HG03460 (cell line): ENCODE data around the gene NRXN3.

ENCODE experiments used
- ATAC-seq: cut with Tn5 transposase; IDR thresholded peaks from one replicate; pipeline ENCODE4 v1.9.1; 2021; ENCODE audit not compliant: unreplicated experiment

The NRXN3 gene

GRCh38 chr14:79044894-79045624 is 874.9 kb downstream of the NRXN3 start:
- no peak for ATAC-seq

DNA sequence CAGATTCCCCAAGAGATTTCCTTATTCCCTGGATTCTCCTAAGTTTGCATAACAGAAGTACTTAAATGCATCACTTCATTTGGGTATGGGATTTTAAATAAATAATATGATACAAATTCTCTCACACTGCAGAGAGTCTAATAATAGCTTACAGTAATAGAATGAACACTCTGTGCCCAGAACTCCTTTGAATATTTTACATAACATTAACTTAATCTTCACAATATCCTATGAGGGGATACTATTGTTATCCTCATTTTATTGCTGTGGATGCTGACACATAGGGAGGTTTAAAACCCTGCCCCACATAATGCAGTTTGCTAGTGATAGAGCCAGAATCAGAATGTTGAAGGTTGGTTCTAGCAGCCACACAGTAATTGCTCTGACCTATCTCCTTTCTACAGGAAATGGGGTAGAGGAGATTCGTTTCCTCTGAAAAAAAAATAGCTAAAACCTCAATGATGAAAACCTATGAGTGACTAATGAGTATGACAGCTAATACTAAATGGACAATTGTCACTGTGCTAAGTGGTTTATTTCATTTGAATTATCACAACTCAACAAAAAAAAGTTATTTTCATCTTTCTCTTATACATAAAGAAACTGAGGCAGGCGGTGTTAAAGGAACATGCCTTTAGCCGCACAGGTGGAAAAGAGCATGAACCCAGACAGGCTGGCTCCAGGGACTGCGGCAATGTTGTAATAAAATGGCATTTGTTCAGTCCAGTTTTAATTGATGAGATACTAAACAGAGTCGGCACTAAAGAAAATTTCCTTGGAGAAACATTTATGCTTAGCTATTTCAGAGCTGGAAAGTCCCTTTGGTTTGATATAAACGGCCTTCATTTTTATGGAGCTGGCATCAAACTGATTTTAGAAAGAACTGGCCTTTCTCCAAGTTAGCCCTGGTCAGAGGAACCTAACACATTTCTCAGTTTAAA is 880.9 kb downstream of the NRXN3 start:
- ATAC-seq: no peak

DNA sequence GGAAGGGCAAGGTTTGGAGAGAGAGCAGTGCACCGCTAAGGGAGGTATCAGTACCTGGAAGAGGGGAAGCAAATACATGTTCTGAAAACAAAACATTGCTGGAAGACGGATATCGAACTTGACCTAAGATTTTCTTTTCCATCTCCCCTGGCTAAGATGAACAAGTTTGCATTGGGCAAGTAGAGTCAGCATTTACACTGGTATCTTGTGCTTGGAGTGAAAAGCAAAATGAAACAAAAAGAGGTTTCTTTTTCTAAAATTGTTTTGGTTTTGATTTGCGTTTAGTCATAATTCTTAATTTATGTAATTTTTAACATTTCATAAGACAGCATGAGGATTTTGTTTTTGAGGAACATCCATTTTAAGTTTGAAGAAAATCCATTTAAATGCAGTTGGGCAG is 881.6 kb downstream of the NRXN3 start:
- no peak for ATAC-seq

DNA sequence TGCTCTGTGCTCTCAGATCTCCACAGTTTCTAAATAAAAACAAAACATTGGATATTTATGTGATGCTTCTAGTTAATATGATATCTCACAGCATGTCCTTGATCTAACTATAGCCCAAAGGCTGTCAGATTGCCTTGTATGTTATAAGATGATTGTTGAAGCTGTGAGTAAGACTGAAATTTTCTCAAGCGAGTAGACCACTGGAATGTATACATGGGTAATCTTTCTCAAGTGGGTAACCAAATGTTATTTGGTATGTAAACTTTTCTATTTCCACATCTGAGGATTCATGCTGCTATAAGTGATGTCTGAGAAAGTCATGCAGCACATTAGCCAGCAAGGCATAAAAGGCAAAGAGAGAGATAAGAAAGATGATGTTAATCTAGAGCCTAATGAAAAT is 886.7 kb downstream of the NRXN3 start:
- no peak for ATAC-seq

DNA sequence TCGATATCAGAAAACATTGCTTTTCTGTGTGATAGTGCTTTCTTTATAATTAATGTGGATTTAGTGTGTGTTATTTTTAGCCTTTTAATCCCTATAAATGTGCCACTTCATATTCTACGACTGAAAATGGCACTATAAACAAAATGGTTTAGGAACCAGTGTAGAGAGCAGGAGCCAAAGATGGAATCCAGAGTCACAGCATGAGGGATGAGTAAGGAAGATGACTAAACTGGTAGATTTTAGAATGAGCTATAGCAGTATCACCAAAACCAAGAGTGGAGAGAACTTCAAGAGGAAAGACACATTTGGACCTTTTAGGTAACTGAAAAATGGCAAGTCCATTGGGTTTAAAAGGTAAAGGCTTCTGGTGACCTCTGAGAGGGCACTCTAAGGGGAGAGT is 887.2 kb downstream of the NRXN3 start:
- ATAC-seq: no peak

DNA sequence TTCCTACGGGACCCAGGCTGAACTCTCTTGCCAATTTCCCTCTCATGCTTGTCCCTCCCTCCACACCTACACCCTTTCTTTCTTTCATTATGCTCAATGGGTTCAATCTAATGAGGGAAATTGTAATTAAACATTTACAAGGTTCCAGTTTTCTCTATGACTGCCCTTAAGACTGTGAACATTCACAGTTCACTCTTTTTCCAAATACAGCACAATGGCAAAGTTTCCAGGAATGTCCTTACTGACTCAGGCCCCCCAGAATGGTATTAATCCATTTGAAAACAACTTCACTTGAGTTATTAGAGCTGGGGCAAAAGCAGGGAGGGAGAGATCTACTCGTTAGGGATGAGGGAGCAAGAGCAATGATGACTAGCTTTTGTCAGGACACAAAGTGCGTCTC is 892.1 kb downstream of the NRXN3 start:
- no peak for ATAC-seq

DNA sequence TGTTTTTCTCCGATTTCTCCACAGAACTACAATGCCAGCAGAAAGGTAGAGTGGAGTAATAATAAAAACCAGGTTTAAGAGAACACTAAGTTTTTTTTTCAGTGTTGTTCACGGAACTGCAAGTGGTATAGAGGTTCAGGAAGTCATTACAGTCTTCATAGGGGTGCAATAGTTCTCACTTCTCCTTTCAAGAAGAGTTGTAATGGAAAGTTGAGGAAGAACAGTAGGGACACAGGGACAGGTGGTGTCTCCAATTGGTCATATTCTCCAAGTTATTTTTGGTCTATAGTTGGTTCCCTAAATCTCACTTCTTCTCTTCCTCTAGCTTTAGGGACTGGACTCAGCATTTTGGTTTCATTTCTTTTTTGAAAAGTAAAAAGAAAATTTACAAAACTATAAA is 894.0 kb downstream of the NRXN3 start:
- no peak for ATAC-seq

GRCh38 chr14:79074510-79074909 is 904.3 kb downstream of the NRXN3 start:
- no peak for ATAC-seq

DNA sequence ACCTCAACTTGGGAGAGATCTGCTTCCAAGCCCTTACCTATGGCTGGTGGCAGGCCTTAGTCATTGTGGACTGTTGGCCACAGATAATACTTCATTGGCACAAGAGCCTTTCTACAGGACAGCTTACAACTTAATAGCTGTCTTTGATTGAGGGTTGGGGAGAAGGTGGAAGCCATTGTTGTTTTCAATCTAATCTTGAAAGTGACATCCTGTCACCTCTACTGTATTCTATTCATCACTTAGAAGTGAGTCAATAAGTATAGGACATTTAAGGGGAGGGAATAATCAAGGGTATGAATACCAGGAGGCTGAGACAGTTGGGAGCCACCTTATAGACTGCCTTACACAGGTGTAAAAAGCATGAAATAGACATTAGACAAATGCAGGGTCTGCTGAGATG is 906.3 kb downstream of the NRXN3 start:
- ATAC-seq: no peak

GRCh38 chr14:79077096-79077495 is 906.9 kb downstream of the NRXN3 start:
- ATAC-seq: no peak

DNA sequence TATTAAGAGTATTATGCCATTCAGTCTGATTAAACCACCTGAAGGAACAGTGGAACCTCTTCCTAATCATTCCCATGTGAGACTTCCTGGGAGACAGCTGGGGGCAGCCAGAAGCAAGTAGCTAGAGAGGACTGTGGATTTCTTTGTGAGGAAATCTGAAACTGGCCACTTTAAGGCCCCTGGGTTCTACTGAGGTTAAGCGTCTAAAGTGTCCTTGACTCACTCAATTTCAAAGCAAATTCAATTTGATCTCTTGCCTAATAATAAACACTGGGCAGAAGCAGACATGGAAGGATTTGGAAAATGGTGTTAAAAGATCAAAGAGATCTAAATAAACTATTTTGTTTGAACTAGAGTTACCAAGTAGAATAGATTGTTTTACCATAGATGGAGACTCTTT is 909.9 kb downstream of the NRXN3 start:
- ATAC-seq: no peak

DNA sequence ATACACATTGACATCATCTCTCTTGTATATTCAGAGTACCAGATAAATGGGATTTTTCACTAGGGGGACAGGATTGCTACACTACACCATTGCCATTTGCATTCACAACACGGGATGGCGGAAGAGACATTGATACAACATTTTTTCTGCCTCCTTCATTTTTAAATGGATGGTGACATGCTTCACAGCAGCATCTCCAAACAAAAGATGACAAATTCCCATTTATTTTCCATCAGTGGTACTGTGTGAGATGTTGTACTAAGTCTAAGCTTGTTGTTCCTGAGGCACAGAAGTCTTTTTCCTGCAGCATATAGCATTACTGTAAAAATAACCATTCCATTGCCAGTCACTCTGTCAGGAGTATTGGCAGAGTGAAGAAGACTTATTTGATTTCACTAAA is 912.7 kb downstream of the NRXN3 start:
- no peak for ATAC-seq

DNA sequence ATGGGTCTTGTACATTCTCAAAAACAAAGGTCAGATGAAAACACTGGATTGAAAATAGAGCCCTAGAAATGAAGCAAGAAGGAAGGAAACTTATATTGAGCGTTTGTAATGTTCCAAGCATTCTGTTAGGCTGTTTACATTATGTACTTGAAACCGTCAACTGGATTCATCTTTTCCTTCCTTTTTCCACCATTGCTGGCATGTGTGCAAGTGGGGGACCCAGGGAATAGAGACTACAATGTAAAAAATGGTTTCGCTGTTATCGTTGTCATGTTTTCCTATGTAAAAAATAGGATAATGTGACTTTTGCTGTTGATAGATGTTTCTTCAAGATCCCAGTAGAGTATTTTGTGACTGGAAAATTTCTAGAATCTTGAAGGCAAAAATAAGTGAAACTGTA is 913.2 kb downstream of the NRXN3 start:
- no peak for ATAC-seq

DNA sequence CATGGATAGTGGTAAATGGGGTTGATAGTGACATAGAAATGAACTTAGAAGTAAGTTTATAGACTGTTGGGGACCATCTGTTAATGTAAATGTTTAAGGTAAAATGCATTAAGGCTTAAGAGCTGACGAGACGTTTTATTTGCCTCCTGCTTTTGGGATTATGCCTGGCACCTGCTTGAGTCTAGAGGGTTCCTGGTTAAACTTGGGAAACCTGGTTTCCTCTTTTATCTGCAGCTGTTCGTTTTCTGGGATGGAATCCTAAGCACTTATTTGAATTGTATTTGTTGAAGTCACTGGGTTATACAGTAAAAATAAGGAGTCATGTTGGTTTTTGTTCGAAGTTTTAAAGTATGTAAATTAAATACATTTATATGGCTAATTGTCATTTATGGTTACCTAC is 914.7 kb downstream of the NRXN3 start:
- ATAC-seq: no peak

DNA sequence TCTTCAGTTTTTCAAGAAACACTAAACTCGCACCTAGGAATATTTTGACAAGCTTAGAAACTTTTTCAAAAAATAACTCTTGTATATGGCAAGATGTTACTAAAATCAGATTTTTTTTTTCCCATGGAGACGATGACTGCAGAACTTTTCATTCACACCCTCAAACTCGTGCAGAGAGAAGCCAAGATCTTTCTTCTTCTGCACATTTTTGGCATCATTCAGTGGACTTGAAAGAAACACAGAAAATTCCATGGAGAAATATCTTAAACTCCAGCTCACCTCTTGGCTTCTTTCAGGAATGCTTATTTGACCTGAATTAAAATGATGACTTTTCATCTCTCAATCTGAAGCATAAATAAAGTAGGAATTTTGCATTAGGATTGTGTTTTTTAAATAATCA is 919.4 kb downstream of the NRXN3 start:
- no peak for ATAC-seq

- no peak for ATAC-seq
Observed at GRCh38 chr14:79090641-79091180, 920.5 kb downstream of the NRXN3 start.

DNA sequence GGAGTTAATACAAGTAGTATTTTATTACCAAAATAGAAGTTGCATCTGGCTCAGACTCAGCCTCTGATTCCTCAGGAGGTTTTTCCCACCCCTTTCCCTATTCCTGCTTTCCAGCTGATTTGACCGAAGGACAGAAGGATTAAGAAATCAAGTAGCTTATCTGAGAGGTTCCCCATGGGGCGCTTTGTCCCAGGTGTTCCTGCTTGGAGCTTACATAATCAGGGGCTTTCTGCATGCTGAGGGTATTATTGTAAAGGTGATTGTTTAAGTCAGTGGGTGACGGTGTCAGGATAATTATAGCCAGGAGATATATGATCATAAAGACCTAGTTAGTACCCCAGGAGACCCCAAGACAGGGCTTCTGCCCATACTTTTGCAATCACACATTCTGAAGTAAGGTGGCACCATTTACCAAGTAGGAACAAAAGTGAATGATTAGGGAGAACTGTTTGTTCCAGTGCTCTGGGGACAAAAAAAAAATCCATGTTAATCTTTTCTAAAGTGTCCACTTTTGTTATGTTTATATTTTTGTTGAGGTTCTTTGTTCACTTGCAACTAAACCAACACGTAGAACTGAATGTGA is 921.3 kb downstream of the NRXN3 start:
- no peak for ATAC-seq

GRCh38 chr14:79093531-79093930 is 923.4 kb downstream of the NRXN3 start:
- ATAC-seq: no peak

DNA sequence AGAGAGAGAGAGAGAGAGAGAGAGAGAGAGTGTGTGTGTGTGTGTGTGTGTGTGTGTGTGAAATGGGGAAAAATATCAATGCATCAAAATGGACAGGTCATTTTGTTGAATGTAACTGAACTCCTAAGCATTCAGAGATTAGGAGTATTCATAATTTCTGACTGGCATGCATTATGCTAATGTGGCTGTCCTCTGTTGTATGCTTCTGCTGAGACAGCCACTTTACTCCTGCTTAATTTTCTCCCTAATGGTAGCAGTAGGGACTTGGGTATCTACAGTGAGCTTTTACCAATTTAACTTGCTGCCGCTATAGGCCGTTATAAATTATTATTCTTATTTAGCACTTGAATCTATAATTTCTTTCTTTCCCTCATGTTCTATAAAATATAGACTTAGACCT is 924.8 kb downstream of the NRXN3 start:
- no peak for ATAC-seq

- no peak for ATAC-seq
Observed at GRCh38 chr14:79096811-79097210, 926.6 kb downstream of the NRXN3 start.

DNA sequence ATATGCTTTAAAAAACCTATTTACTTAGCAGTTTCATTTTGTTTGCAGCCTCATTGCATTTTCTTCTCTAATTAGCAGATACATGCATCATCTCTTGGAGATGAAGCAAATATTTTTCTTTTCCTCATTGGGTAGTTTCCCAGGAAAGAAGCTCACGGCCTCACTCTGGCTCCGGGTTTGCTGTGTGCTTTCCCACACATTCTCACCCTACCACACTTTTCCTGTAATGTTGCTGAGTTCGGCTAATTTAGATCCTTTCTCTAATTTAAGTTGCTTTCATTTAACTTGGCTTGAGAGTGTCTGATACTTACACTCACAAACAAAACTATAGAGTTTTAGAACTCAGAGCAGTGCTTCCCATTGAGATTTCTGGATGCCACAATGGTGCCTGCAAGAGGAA is 928.2 kb downstream of the NRXN3 start:
- ATAC-seq: no peak

- ATAC-seq: no peak
Observed at GRCh38 chr14:79100578-79100977, 930.4 kb downstream of the NRXN3 start.
